Posterior vena cava (tissue), 2 donors: ENCODE data around the gene RSU1. TPM values are rescaled to one million over a fixed set of nuclear protein-coding genes. Genes with fewer than 3 reads are reported as not detected.
A peak's percentile ranks its signal among the peaks of the same experiment; 100 is the strongest.

ENCODE experiments used
- DNase-seq: peaks from one replicate; pipeline ENCODE4 v3.0.0-alpha.2; 2020; ENCODE audit warnings: low spot score
- intact Hi-C, 2 donors: fragments of 100-400 bp; cut with DNase I; formaldehyde crosslinking; loops; one replicate each; pipeline versions ENCODE4 v1.14.1 to v1.14.2; 2022 to 2023
- long read RNA-seq, 2 donors: library from polyadenylated mRNA; unstranded; transcript quantifications; one replicate each; pipeline ENCODE4 v2.0.0, GENCODE V29; 2020 to 2021
- total RNA-seq, 2 donors: library from RNA; stranded (reverse); fragmentation: NEBNext Ultra II Directional; extraction: Animal tissue kit (Norgen Biotek cat#: 25700); gene quantifications; one replicate each; pipeline ENCODE4 v1.2.1, GENCODE V29; 2021
- donor health status: DM: yes; HTN: yes; CAD: no.
- donor health status: DM: yes; HTN: yes; CAD: no.

Gene RSU1
- 100 to 1,000 TPM; 108 to 115 TPM for total RNA-seq
- long read RNA-seq, donor 1, transcript RSU1-201 (9 exons, 3,834 nt), result major isoform, 37 of 85 reads
- long read RNA-seq, donor 1, transcript RSU1-205 (8 exons, 3,639 nt), result minor isoform, 12 of 85 reads
- long read RNA-seq, donor 1, transcript RSU1-203 (8 exons, 3,919 nt), result minor isoform, 22 of 85 reads
- long read RNA-seq, donor 1, partial matches to known transcripts, result 3 of 85 reads
- long read RNA-seq, donor 1, other reads (novel, unspliced or antisense), result 11 of 85 reads
- long read RNA-seq, donor 2, transcript RSU1-201 (9 exons, 3,834 nt), result major isoform, 265 of 469 reads
- long read RNA-seq, donor 2, transcript RSU1-203 (8 exons, 3,919 nt), result minor isoform, 90 of 469 reads
- long read RNA-seq, donor 2, transcript RSU1-205 (8 exons, 3,639 nt), result minor isoform, 75 of 469 reads
- long read RNA-seq, donor 2, partial matches to known transcripts, result 13 of 469 reads
- long read RNA-seq, donor 2, other reads (novel, unspliced or antisense), result 26 of 469 reads

- intact Hi-C loops, result no loop called here
- DNase-seq, result peak; percentile 100
These were observed at the start of gene RSU1 for GRCh38 chr10:16817125-16818019. Gene RSU1 (minus strand): TSS chr10:16817424. CDS start chr10:16817081, 343 bp downstream.

- intact Hi-C loops, result no loop called here
- DNase-seq, result no peak
These were observed 49.5 kb upstream of the RSU1 start for GRCh38 chr10:16866541-16867275.

- intact Hi-C loops, result no loop called here
- DNase-seq, result no peak
These were observed 48.5 kb upstream of the RSU1 start for GRCh38 chr10:16865766-16866165.

- intact Hi-C loops, result no loop called here
- no peak for DNase-seq
These were observed 46.5 kb upstream of the RSU1 start for GRCh38 chr10:16863766-16864165.

GRCh38 chr10:16857419-16857818, 40.2 kb upstream of the RSU1 start:
- intact Hi-C loops, result no loop called here

GRCh38 chr10:16856567-16856966, 39.3 kb upstream of the RSU1 start:
- intact Hi-C loops, result no loop called here
- DNase-seq, result no peak

More at GRCh38 chr10:16857419-16857818, 40.2 kb upstream of the RSU1 start:
- no peak for DNase-seq

GRCh38 chr10:16856092-16856491, 38.9 kb upstream of the RSU1 start:
- DNase-seq, result no peak
- intact Hi-C loops, result no loop called here

GRCh38 chr10:16854623-16855022, 37.4 kb upstream of the RSU1 start:
- intact Hi-C loops, result no loop called here

GRCh38 chr10:16853809-16854208, 36.6 kb upstream of the RSU1 start:
- intact Hi-C loops, result no loop called here
- DNase-seq, result no peak

More at GRCh38 chr10:16854623-16855022, 37.4 kb upstream of the RSU1 start:
- DNase-seq, result no peak

GRCh38 chr10:16853201-16853600, 36.0 kb upstream of the RSU1 start:
- intact Hi-C loops, result no loop called here

GRCh38 chr10:16852624-16853023, 35.4 kb upstream of the RSU1 start:
- intact Hi-C loops, result no loop called here
- DNase-seq, result no peak

More at GRCh38 chr10:16853201-16853600, 36.0 kb upstream of the RSU1 start:
- no peak for DNase-seq

- intact Hi-C loops, result loop anchor here in 1 of 2 donors (5.0 kb wide), 1 partner anchor 394 kb away; no protein-coding TSS in a partner anchor
- no peak for DNase-seq
These were observed 31.4 kb upstream of the RSU1 start for GRCh38 chr10:16848562-16849154.

- intact Hi-C loops, result loop anchor here in 1 of 2 donors (5.0 kb wide), 1 partner anchor 395 kb away; no protein-coding TSS in a partner anchor
- DNase-seq, result no peak
These were observed 30.4 kb upstream of the RSU1 start for GRCh38 chr10:16847644-16848043.

- no peak for DNase-seq
- intact Hi-C loops, result loop anchor here in 1 of 2 donors (5.0 kb wide), 1 partner anchor 397 kb away; no protein-coding TSS in a partner anchor
These were observed 28.0 kb upstream of the RSU1 start for GRCh38 chr10:16845248-16845647.

GRCh38 chr10:16843252-16843870, 26.1 kb upstream of the RSU1 start:
- no peak for DNase-seq
- intact Hi-C loops, result loop anchor here (5.0 kb wide), 1 partner anchor 414 kb away; no protein-coding TSS in a partner anchor

GRCh38 chr10:16835228-16835627, 18.0 kb upstream of the RSU1 start:
- DNase-seq, result no peak
- intact Hi-C loops, result loop anchor here in 1 of 2 donors (10.0 kb wide), 1 partner anchor 600 kb away; no protein-coding TSS in a partner anchor

GRCh38 chr10:16832351-16833080, 15.3 kb upstream of the RSU1 start:
- DNase-seq, result no peak
- intact Hi-C loops, result loop anchor here in 1 of 2 donors (10.0 kb wide), 1 partner anchor 602 kb away; no protein-coding TSS in a partner anchor
